Panc1 (cell line): ENCODE results near the gene ADM2. TPM values are rescaled to one million over a fixed set of nuclear protein-coding genes. Genes with fewer than 3 reads are reported as not detected.

ENCODE experiments used
- ATAC-seq: fragments of 200-7000 bp; cut with Tn5 transposase; 2 replicates; pipeline ENCODE4 v1.9.1; 2020; ENCODE audit warnings: mild to moderate bottlenecking, moderate library complexity
- BruUV-seq: library from RNA; stranded (reverse); fragments of 400-500 nt; replicated peaks from 2 replicates; lab custom pipeline; 2021; lab: Mats Ljungman, UMichigan
- CTCF ChIA-PET: fragments of 300-600 bp; sonication (Branson Sonifier 250); formaldehyde crosslinking; loops from one replicate; lab custom pipeline; 2022; ENCODE audit warnings: antibody characterized with exemption; lab: Charles Lee
- POLR2A ChIA-PET: fragments of 300-600 bp; sonication (Branson Sonifier 250); formaldehyde crosslinking; loops from one replicate; lab custom pipeline; 2022; ENCODE audit warnings: antibody characterized with exemption; lab: Charles Lee
- DNase-seq: peaks from one replicate; pipeline ENCODE4 v3.0.0-alpha.2; 2010; ENCODE audit warnings: low read depth, low spot score
- H3K27ac ChIP-seq: 2 replicates; pipeline ENCODE4 v1.5.1; 2011; ENCODE audit warnings: mild to moderate bottlenecking, low read length, inconsistent platforms
- H3K27me3 ChIP-seq: fragments of 200-500 bp; sonication (Bioruptor generic); 2 replicates; pipeline ENCODE4 v1.6.0; 2014; ENCODE audit warnings: low read length, inconsistent platforms; ENCODE audit not compliant: control insufficient read depth, insufficient read depth
- H3K36me3 ChIP-seq: fragments of 200-500 bp; sonication (Bioruptor generic); 2 replicates; pipeline ENCODE4 v1.5.1; 2014; ENCODE audit warnings: inconsistent platforms, mild to moderate bottlenecking, low read length, moderate library complexity; ENCODE audit not compliant: control insufficient read depth, insufficient read depth
- H3K4me1 ChIP-seq: 2 replicates; pipeline ENCODE4 v1.5.1; 2011; ENCODE audit warnings: inconsistent platforms, mild to moderate bottlenecking, low read length, moderate library complexity; ENCODE audit not compliant: control insufficient read depth, insufficient read depth
- H3K4me3 ChIP-seq, 2 experiments: 2 replicates each; pipeline ENCODE4 v1.5.1; 2011 to 2012; ENCODE audit warnings: low read depth in 2 of 2, low read length in 2 of 2, mild to moderate bottlenecking in 2 of 2, inconsistent platforms in 1 of 2, moderate library complexity in 1 of 2
- H3K9me3 ChIP-seq: fragments of 200-500 bp; sonication (Bioruptor generic); 2 replicates; pipeline ENCODE4 v1.5.1; 2014; ENCODE audit warnings: low read depth, mild to moderate bottlenecking, inconsistent platforms, low read length, moderate library complexity; ENCODE audit not compliant: control insufficient read depth, insufficient read depth
- CTCF ChIP-seq: fragments of 450-650 bp; IDR thresholded peaks from 2 replicates; pipeline ENCODE4 v1.5.1; 2017; ENCODE audit warnings: mild to moderate bottlenecking
- POLR2AphosphoS5 ChIP-seq: IDR thresholded peaks from 2 replicates; pipeline ENCODE4 v1.6.1; 2012; ENCODE audit warnings: mild to moderate bottlenecking, low read depth, low read length, moderate library complexity
- REST ChIP-seq, 2 experiments: IDR thresholded peaks; 2 replicates each; pipeline ENCODE4 v1.6.1; 2011 to 2012; ENCODE audit warnings: low read depth in 2 of 2, control low read depth in 1 of 2, low read length in 1 of 2, mild to moderate bottlenecking in 1 of 2, moderate library complexity in 1 of 2; ENCODE audit not compliant: insufficient read depth in 1 of 2
- SIN3A ChIP-seq: IDR thresholded peaks from 2 replicates; pipeline ENCODE4 v1.6.1; 2012; ENCODE audit warnings: low read depth, mild to moderate bottlenecking, low read length, moderate library complexity, borderline replicate concordance; ENCODE audit not compliant: insufficient read depth
- TCF7L2 ChIP-seq: IDR thresholded peaks from 2 replicates; pipeline ENCODE4 v1.6.1; 2011; ENCODE audit warnings: mild to moderate bottlenecking, low read depth, low read length, inconsistent platforms
- in situ Hi-C: cut with HindIII; loops from 2 replicates; pipeline ENCODE4 v1.10.0; 2016; ENCODE audit warnings: low sequenced_read_pairs, low pct_unique_long_range_greater_than_20kb
- intact Hi-C: fragments of 100-400 bp; cut with micrococcal nuclease; formaldehyde crosslinking; loops from one replicate; pipeline ENCODE4 v1.10.0; 2022; ENCODE audit not compliant: unreplicated experiment
- total RNA-seq: library from RNA; stranded (reverse); gene quantifications from one replicate; pipeline ENCODE4 v1.2.1, GENCODE V29; 2021; ENCODE audit not compliant: unreplicated experiment

The ADM2 gene
- total RNA-seq, 1 experiment from 2014 or later: 3.9 TPM

GRCh38 chr22:50456466-50457234 lies 24.7 kb upstream of the ADM2 start:
- Histone ChIP-seq H3K4me3 (no peak overlapping the region), H3K27me3 (no peaks in the 10 kb centered on the region), H3K4me1 (no peaks in the 10 kb centered on the region), H3K9me3 (no peaks in the 10 kb centered on the region), H3K36me3 (peaks cover 3% of the 10 kb centered on the region; the same call in 1 of the 2 replicates), H3K27ac (no peak overlapping the region)
- POLR2A ChIA-PET: no interaction called here
- ATAC-seq (peak; percentile 63), DNase-seq (no peak)
- CTCF ChIA-PET: no interaction called here
- BruUV-seq: no TSS peak
- intact Hi-C loops (no loop called here), in situ Hi-C loops (no loop called here)
- no peak for TF ChIP-seq POLR2AphosphoS5
- TF ChIP-seq CTCF: peak; percentile 71; the same call in 1 of the 2 replicates

GRCh38 chr22:50459016-50459415 lies 22.3 kb upstream of the ADM2 start:
- ChIA-PET CTCF (no interaction called here), POLR2A (interaction anchor here (0.6 kb wide), 1 partner anchor 63 kb away, joined by 10 read pairs; no protein-coding TSS in a partner anchor)
- TF ChIP-seq TCF7L2 (no peak), SIN3A (no peak), POLR2AphosphoS5 (no peak), CTCF (no peak), REST (IDR thresholded peaks at IDR 0.05; ENCODE audit: insufficient read depth in 1 of 2, low read depth in 2 of 2, low read length in 1 of 2) (no peak)
- Histone ChIP-seq H3K9me3 (no peaks in the 10 kb centered on the region), H3K4me1 (no peaks in the 10 kb centered on the region), H3K4me3 (no peak overlapping the region), H3K36me3 (peaks cover 5% of the 10 kb centered on the region; the same call in 1 of the 2 replicates), H3K27ac (no peak overlapping the region), H3K27me3 (no peaks in the 10 kb centered on the region)
- ATAC-seq (no peak), DNase-seq (no peak)
- BruUV-seq: no TSS peak
- in situ Hi-C loops: no loop called here
- intact Hi-C loops: no loop called here
